Neural cell (in vitro differentiated cells): ENCODE results near the gene FZR1. TPM values are rescaled to one million over a fixed set of nuclear protein-coding genes. Genes with fewer than 3 reads are reported as not detected.

Experiments
- H2AFZ ChIP-seq: fragments of 200-600, 300-800 bp; sonication (generic), shearing (Covaris generic); 2 replicates; pipeline ENCODE4 v1.6.0; 2014; ENCODE audit warnings: low read depth, mild to moderate bottlenecking, antibody characterized with exemption, low read length, moderate library complexity
- H3F3A ChIP-seq: fragments of 200-600 bp; shearing (Covaris generic); 2 replicates; pipeline ENCODE4 v1.6.1; 2016; ENCODE audit warnings: mild to moderate bottlenecking, moderate library complexity, mixed read lengths, antibody characterized with exemption, low read length; ENCODE audit not compliant: insufficient read depth, poor library complexity, severe bottlenecking
- H3K27ac ChIP-seq: fragments of 200-600, 300-800 bp; sonication (generic), shearing (Covaris generic); 2 replicates; pipeline ENCODE4 v1.5.1; 2014; ENCODE audit warnings: mild to moderate bottlenecking, low read length, moderate library complexity
- H3K27me3 ChIP-seq: fragments of 300-800, 200-600 bp; sonication (generic), shearing (Covaris generic); 2 replicates; pipeline ENCODE4 v1.6.0; 2014; ENCODE audit warnings: mild to moderate bottlenecking, low read depth, low read length, moderate library complexity; ENCODE audit not compliant: insufficient read depth
- H3K36me3 ChIP-seq: fragments of 300-800, 200-600 bp; sonication (generic), shearing (Covaris generic); 2 replicates; pipeline ENCODE4 v1.5.1; 2014; ENCODE audit warnings: mild to moderate bottlenecking, antibody characterized with exemption, low read length, moderate library complexity; ENCODE audit not compliant: insufficient read depth
- H3K4me2 ChIP-seq: fragments of 300-800, 200-600 bp; sonication (generic), shearing (Covaris generic); 2 replicates; pipeline ENCODE4 v1.6.0; 2014; ENCODE audit warnings: mild to moderate bottlenecking, low read length
- H3K4me3 ChIP-seq: fragments of 300-800, 200-600 bp; sonication (generic), shearing (Covaris generic); 2 replicates; pipeline ENCODE4 v1.5.1; 2014; ENCODE audit warnings: mild to moderate bottlenecking, low read length, moderate library complexity
- H3K79me2 ChIP-seq: fragments of 200-600 bp; shearing (Covaris generic); replicated peaks from 2 replicates; pipeline ENCODE4 v1.6.0; 2014; ENCODE audit warnings: mild to moderate bottlenecking, low read length, moderate library complexity; ENCODE audit not compliant: insufficient read depth
- H3K9ac ChIP-seq: fragments of 300-800, 200-600 bp; sonication (generic), shearing (Covaris generic); 2 replicates; pipeline ENCODE4 v1.6.1; 2016; ENCODE audit warnings: mild to moderate bottlenecking, low read length, mixed read lengths
- H3K9me2 ChIP-seq: fragments of 200-600 bp; shearing (Covaris generic); 2 replicates; pipeline ENCODE4 v1.6.1; 2016; ENCODE audit warnings: mild to moderate bottlenecking, low read length, mixed read lengths; ENCODE audit not compliant: insufficient read depth
- H3K9me3 ChIP-seq: fragments of 200-600, 300-800 bp; sonication (generic), shearing (Covaris generic); 2 replicates; pipeline ENCODE4 v1.6.1; 2016; ENCODE audit warnings: mild to moderate bottlenecking, mixed run types, low read length, moderate library complexity, mixed read lengths
- H4K20me1 ChIP-seq: fragments of 200-600 bp; shearing (Covaris generic); 2 replicates; pipeline ENCODE4 v1.6.1; 2016; ENCODE audit warnings: mild to moderate bottlenecking, mixed run types; ENCODE audit not compliant: insufficient read depth
- CTCF ChIP-seq: fragments of 450-650 bp; IDR thresholded peaks from 2 replicates; pipeline ENCODE4 v1.5.1; 2014; ENCODE audit warnings: antibody characterized with exemption, mild to moderate bottlenecking, moderate library complexity; ENCODE audit not compliant: poor library complexity, severe bottlenecking
- EP300 ChIP-seq: fragments of 450-650 bp; conservative IDR thresholded peaks from 2 replicates; pipeline ENCODE4 v1.6.1; 2014; ENCODE audit warnings: antibody characterized with exemption, mild to moderate bottlenecking, moderate library complexity; ENCODE audit not compliant: poor library complexity, severe bottlenecking
- EZH2 ChIP-seq: fragments of 200-600, 300-800 bp; shearing (Covaris generic), sonication (generic); IDR thresholded peaks from 2 replicates; pipeline ENCODE4 v1.6.1; 2014; ENCODE audit warnings: antibody characterized with exemption, low read length, borderline replicate concordance, mild to moderate bottlenecking; ENCODE audit not compliant: insufficient read depth, poor library complexity, severe bottlenecking
- MXI1 ChIP-seq: fragments of 450-650 bp; conservative IDR thresholded peaks from 2 replicates; pipeline ENCODE4 v1.6.1; 2014; ENCODE audit warnings: antibody characterized with exemption, mild to moderate bottlenecking; ENCODE audit not compliant: poor library complexity, severe bottlenecking
- POLR2AphosphoS5 ChIP-seq: IDR thresholded peaks from 2 replicates; pipeline ENCODE4 v1.6.1; 2012
- RAD21 ChIP-seq: fragments of 450-650 bp; conservative IDR thresholded peaks from 2 replicates; pipeline ENCODE4 v1.6.1; 2014; ENCODE audit warnings: antibody characterized with exemption, mild to moderate bottlenecking, moderate library complexity
- REST ChIP-seq: IDR thresholded peaks from 2 replicates; pipeline ENCODE4 v1.6.1; 2012; ENCODE audit warnings: borderline replicate concordance
- SMC3 ChIP-seq: fragments of 450-650 bp; conservative IDR thresholded peaks from 2 replicates; pipeline ENCODE4 v1.6.1; 2014; ENCODE audit warnings: antibody characterized with exemption, mild to moderate bottlenecking, moderate library complexity; ENCODE audit not compliant: poor library complexity
- TAF1 ChIP-seq: IDR thresholded peaks from 2 replicates; pipeline ENCODE4 v1.6.1; 2012; ENCODE audit warnings: low read depth
- polyA plus RNA-seq: library from polyadenylated mRNA; depleted of rRNA; stranded (reverse); fragments of >200 nt; gene quantifications from 2 replicates; pipeline ENCODE4 v1.2.3, GENCODE V29; 2014

The FZR1 gene
- polyA plus RNA-seq, 1 donor from 2014 or later: 55.7 TPM

- H4K20me1 ChIP-seq: no peaks in the 10 kb centered on the region
- H2AFZ ChIP-seq: no peak overlapping the region
- H3K36me3 ChIP-seq: no peaks in the 10 kb centered on the region
- no peaks in the 10 kb centered on the region for H3K9me2 ChIP-seq
- TF ChIP-seq REST (no peak), RAD21 (no peak), MXI1 (no peak), EZH2 (no peak), EP300 (no peak), TAF1 (no peak), CTCF (no peak)
- no peaks in the 10 kb centered on the region for H3K79me2 ChIP-seq
- no peaks in the 10 kb centered on the region for H3K9me3 ChIP-seq
- H3K4me3 ChIP-seq: no peak overlapping the region
- no peaks in the 10 kb centered on the region for H3F3A ChIP-seq
- no peaks in the 10 kb centered on the region for H3K27me3 ChIP-seq
- H3K9ac ChIP-seq: no peak overlapping the region
- no peak overlapping the region for H3K27ac ChIP-seq
- no peak overlapping the region for H3K4me2 ChIP-seq
Measured at GRCh38 chr19:3550947-3551791, 45.1 kb downstream of the FZR1 start.

GRCh38 chr19:3551792-3552095 is 45.6 kb downstream of the FZR1 start:
- no peak overlapping the region for H3K9ac ChIP-seq
- H4K20me1 ChIP-seq: no peaks in the 10 kb centered on the region
- H3K9me2 ChIP-seq: no peaks in the 10 kb centered on the region
- H3K4me3 ChIP-seq: no peak overlapping the region
- no peak overlapping the region for H3K27ac ChIP-seq
- H3K79me2 ChIP-seq: no peaks in the 10 kb centered on the region
- H3K27me3 ChIP-seq: no peaks in the 10 kb centered on the region
- H2AFZ ChIP-seq: no peak overlapping the region
- H3F3A ChIP-seq: no peaks in the 10 kb centered on the region
- H3K4me2 ChIP-seq: no peak overlapping the region
- H3K9me3 ChIP-seq: no peaks in the 10 kb centered on the region
- H3K36me3 ChIP-seq: no peaks in the 10 kb centered on the region
- TF ChIP-seq POLR2AphosphoS5 (no peak), SMC3 (no peak), REST (no peak), EP300 (no peak), TAF1 (no peak), EZH2 (no peak), CTCF (no peak), RAD21 (no peak), MXI1 (no peak)
